Left lung (tissue), 10 donors: ENCODE results near the gene UBR3. TPM values are rescaled to one million over a fixed set of nuclear protein-coding genes. Genes with fewer than 3 reads are reported as not detected.

ENCODE experiments used
- ATAC-seq: fragments of 200-7000 bp; cut with Tn5 transposase; one replicate; pipeline ENCODE4 v1.9.1; 2020; ENCODE audit warnings: moderate library complexity
- DNase-seq, 4 donors: peaks; one replicate each; pipeline ENCODE4 v3.0.0-alpha.2; 2013 to 2020
- H3K27ac ChIP-seq, 2 donors: fragments of 200-600 bp; sonication (generic) in 1 of 2; one replicate each; pipeline versions ENCODE4 v1.5.0 to v1.8.0; 2020 to 2021
- H3K27me3 ChIP-seq, 2 donors: fragments of 200-600 bp; sonication (generic) in 1 of 2; one replicate each; pipeline versions ENCODE4 v1.5.0 to v1.8.0; 2020 to 2021
- H3K36me3 ChIP-seq, 2 donors: fragments of 200-600 bp; sonication (generic) in 1 of 2; one replicate each; pipeline versions ENCODE4 v1.5.0 to v1.8.0; 2020 to 2021
- H3K4me1 ChIP-seq, 2 donors: fragments of 200-600 bp; one replicate each; pipeline ENCODE4 v1.8.0; 2021
- H3K4me3 ChIP-seq, 2 donors: fragments of 200-600 bp; sonication (generic) in 1 of 2; one replicate each; pipeline versions ENCODE4 v1.5.0 to v1.8.0; 2020 to 2021; ENCODE audit warnings: mild to moderate bottlenecking in 1 of 2
- H3K9me3 ChIP-seq, 2 donors: fragments of 200-600 bp; sonication (generic) in 1 of 2; one replicate each; pipeline versions ENCODE4 v1.5.0 to v1.8.0; 2020 to 2021
- intact Hi-C, 2 donors: fragments of 100-400 bp; cut with DNase I; formaldehyde crosslinking; loops; one replicate each; pipeline versions ENCODE4 v1.11.2 to v1.14.2; 2022
- polyA plus RNA-seq, 6 donors: library from polyadenylated mRNA; unstranded; fragments of 120-200 nt; gene quantifications; one replicate each; pipeline ENCODE4 v1.2.1, GENCODE V29; 2013; ENCODE audit not compliant: insufficient read length in 6 of 6
- total RNA-seq, 2 donors: library from RNA; stranded (reverse); fragmentation: NEBNext Ultra II Directional; extraction: Animal tissue kit (Norgen Biotek cat#: 25700); gene quantifications; one replicate each; pipeline ENCODE4 v1.2.1, GENCODE V29; 2021
- TF ChIP-seq, protein P1 (sequence below), 2 donors: fragments of 200-600 bp; sonication (generic) in 1 of 2; IDR thresholded peaks; one replicate each; pipeline versions ENCODE4 v1.5.0 to v1.8.0; 2021; ENCODE audit warnings: antibody characterized with exemption in 2 of 2
- donor health status: DM: no; HTN: yes; CAD: no.
- donor health status: DM: no; HTN: no; CAD: no.

The UBR3 gene
- total and polyA plus RNA-seq, 8 donors: 33.2 to 48.0 (median 40.7) TPM

DNA sequence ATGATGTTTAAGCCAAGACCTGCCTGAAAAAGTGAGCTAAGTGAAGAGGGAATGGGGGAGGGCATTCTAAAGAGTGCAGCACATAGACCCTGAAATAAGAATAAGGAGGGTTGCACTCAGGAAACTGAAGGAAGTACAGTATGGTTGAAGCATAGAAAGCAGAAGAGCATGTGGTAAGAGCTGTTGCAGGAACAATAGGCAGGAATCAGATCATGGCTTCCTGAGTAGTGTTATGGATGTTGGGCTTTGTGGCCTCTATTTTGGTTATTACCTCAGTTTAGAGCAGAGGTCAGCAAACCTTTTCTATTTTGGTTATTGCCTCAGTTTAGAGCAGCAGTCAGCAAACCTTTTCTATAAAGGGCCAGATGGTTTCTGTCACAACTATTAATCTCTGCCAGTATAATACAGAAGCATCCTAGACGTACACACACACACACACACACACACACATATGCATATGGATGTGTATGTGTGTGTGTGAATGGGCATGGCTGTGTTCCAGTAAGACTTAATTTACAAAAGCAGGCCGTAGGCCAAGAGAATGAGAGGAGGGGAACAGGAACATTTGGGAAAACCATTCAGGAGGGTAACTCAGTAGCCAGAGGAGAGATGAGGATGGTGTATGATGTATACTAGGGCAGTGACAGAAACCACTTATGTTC, 259.6 kb downstream of the UBR3 start:
- TF ChIP-seq, protein P1, sequence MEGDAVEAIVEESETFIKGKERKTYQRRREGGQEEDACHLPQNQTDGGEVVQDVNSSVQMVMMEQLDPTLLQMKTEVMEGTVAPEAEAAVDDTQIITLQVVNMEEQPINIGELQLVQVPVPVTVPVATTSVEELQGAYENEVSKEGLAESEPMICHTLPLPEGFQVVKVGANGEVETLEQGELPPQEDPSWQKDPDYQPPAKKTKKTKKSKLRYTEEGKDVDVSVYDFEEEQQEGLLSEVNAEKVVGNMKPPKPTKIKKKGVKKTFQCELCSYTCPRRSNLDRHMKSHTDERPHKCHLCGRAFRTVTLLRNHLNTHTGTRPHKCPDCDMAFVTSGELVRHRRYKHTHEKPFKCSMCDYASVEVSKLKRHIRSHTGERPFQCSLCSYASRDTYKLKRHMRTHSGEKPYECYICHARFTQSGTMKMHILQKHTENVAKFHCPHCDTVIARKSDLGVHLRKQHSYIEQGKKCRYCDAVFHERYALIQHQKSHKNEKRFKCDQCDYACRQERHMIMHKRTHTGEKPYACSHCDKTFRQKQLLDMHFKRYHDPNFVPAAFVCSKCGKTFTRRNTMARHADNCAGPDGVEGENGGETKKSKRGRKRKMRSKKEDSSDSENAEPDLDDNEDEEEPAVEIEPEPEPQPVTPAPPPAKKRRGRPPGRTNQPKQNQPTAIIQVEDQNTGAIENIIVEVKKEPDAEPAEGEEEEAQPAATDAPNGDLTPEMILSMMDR (IDR thresholded peaks at IDR 0.05): no peak
- Histone ChIP-seq H3K36me3 (peaks cover 0 to 9% of the 10 kb centered on the region in 2 donors), H3K27me3 (no peaks in the 10 kb centered on the region), H3K4me3 (no peak overlapping the region), H3K4me1 (no peaks in the 10 kb centered on the region), H3K27ac (no peak overlapping the region), H3K9me3 (peaks cover 0 to 1% of the 10 kb centered on the region in 2 donors)
- ATAC-seq: no peak
- intact Hi-C loops: no loop called here
- DNase-seq: no peak

GRCh38 chr2:170087413-170087793, 260.1 kb downstream of the UBR3 start:
- peaks cover 0 to 4% of the 10 kb centered on the region in 2 donors for H3K36me3 ChIP-seq
- intact Hi-C loops: no loop called here
- TF ChIP-seq, protein P1 (IDR thresholded peaks at IDR 0.05): no peak

GRCh38 chr2:170088776-170089175, 261.5 kb downstream of the UBR3 start:
- peak; percentile 35 for ATAC-seq
- TF ChIP-seq, protein P1 (IDR thresholded peaks at IDR 0.05): no peak
- intact Hi-C loops: no loop called here
- Histone ChIP-seq H3K4me3 (no peak overlapping the region), H3K27ac (no peak overlapping the region), H3K36me3 (no peaks in the 10 kb centered on the region), H3K9me3 (peaks cover 0 to 1% of the 10 kb centered on the region in 2 donors), H3K27me3 (no peaks in the 10 kb centered on the region), H3K4me1 (no peaks in the 10 kb centered on the region)
- peak in 2 of 4 donors; percentile 13 to 32 for DNase-seq

More at GRCh38 chr2:170087413-170087793, 260.1 kb downstream of the UBR3 start:
- no peak overlapping the region for H3K27ac ChIP-seq
- no peak for DNase-seq
- no peak overlapping the region for H3K4me3 ChIP-seq
- no peak for ATAC-seq
- H3K4me1 ChIP-seq: no peaks in the 10 kb centered on the region
- peaks cover 0 to 1% of the 10 kb centered on the region in 2 donors for H3K9me3 ChIP-seq
- no peaks in the 10 kb centered on the region for H3K27me3 ChIP-seq

DNA sequence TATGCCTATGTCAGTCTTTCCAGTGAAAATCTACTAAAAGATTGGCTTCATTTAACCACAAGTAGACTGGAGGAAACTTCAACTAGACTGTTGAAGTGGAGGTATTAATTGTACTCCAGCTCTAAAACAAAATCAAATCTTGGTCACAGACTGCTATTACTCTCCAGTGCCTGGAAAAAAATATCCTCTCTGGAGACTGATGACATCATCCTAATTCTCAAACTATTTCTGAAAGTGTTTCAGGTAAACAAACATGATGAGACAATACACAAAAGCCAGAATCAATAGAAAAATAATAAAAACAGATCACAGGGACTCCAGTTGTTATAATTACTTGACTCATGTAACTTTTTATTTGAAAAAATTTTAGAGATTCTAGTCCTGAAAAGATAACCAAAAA, 263.0 kb downstream of the UBR3 start:
- no peak for DNase-seq
- Histone ChIP-seq H3K4me1 (no peaks in the 10 kb centered on the region), H3K9me3 (peaks cover 0 to 1% of the 10 kb centered on the region in 2 donors), H3K36me3 (no peaks in the 10 kb centered on the region), H3K27me3 (no peaks in the 10 kb centered on the region), H3K4me3 (no peak overlapping the region), H3K27ac (no peak overlapping the region)
- no peak for ATAC-seq
- TF ChIP-seq, protein P1 (IDR thresholded peaks at IDR 0.05): no peak
- intact Hi-C loops: no loop called here

DNA sequence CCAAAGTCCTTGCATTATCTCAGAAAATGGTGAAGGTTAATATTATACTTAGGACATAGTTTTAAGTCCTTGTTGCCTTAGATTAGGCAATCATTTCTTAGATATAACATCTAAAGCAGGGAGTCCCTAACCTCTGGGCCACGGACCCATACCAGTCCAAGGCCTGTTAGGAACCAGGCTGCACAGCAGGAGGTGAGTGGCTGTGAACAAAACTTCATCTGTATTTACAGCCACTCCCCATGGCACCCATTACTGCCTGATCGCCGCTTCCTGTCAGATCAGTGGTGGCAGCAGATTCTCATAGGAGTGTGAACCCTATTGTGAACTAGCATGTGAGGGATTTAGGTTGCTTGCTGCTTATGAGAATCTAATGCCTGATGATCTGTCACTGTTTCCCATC, 264.2 kb downstream of the UBR3 start:
- Histone ChIP-seq H3K9me3 (peaks cover 0 to 9% of the 10 kb centered on the region in 2 donors), H3K4me3 (no peak overlapping the region), H3K4me1 (no peaks in the 10 kb centered on the region), H3K27ac (no peak overlapping the region), H3K36me3 (no peaks in the 10 kb centered on the region), H3K27me3 (no peaks in the 10 kb centered on the region)
- ATAC-seq: no peak
- intact Hi-C loops: no loop called here
- no peak for DNase-seq
- TF ChIP-seq, protein P1 (IDR thresholded peaks at IDR 0.05): no peak
